GM23338 (cell line): Measurements from ENCODE around the gene NOVA1. TPM values are rescaled to one million over a fixed set of nuclear protein-coding genes. Genes with fewer than 3 reads are reported as not detected.

ENCODE experiments used
- ATAC-seq: fragments of 200-7000 bp; cut with Tn5 transposase; 3 replicates; pipeline ENCODE4 v1.9.1; 2020
- DNase-seq: peaks from one replicate; pipeline ENCODE4 v3.0.0-alpha.2; 2015; ENCODE audit warnings: low spot score
- H2AFZ ChIP-seq: fragments of 200-600 bp; sonication (generic); 2 replicates; pipeline ENCODE4 v1.8.0; 2016; ENCODE audit warnings: antibody characterized with exemption, mild to moderate bottlenecking, moderate library complexity
- H3F3A ChIP-seq: fragments of 200-600 bp; sonication (generic); replicated peaks from 2 replicates; pipeline ENCODE4 v1.8.0; 2017; ENCODE audit warnings: antibody characterized with exemption, mixed run types, low read depth
- H3K27ac ChIP-seq: fragments of 200-600 bp; sonication (generic); 2 replicates; pipeline ENCODE4 v1.6.1; 2016; ENCODE audit warnings: low read depth
- H3K27me3 ChIP-seq: fragments of 200-600 bp; sonication (generic); 2 replicates; pipeline ENCODE4 v1.8.0; 2016; ENCODE audit warnings: mild to moderate bottlenecking, mixed run types, moderate library complexity; ENCODE audit not compliant: insufficient read depth
- H3K36me3 ChIP-seq: fragments of 200-600 bp; sonication (generic); 2 replicates; pipeline ENCODE4 v1.8.0; 2016; ENCODE audit warnings: mild to moderate bottlenecking; ENCODE audit not compliant: insufficient read depth
- H3K4me1 ChIP-seq: fragments of 200-600 bp; sonication (generic); 2 replicates; pipeline ENCODE4 v1.8.0; 2016; ENCODE audit warnings: mild to moderate bottlenecking, moderate library complexity; ENCODE audit not compliant: insufficient read depth
- H3K4me2 ChIP-seq: fragments of 200-600 bp; sonication (generic); 2 replicates; pipeline ENCODE4 v1.7.1; 2017; ENCODE audit warnings: mixed run types
- H3K4me3 ChIP-seq: fragments of 200-600 bp; sonication (generic); 2 replicates; pipeline ENCODE4 v1.6.1; 2016; ENCODE audit warnings: mixed run types
- H3K79me2 ChIP-seq: fragments of 200-600 bp; sonication (generic); replicated peaks from 2 replicates; pipeline ENCODE4 v1.8.0; 2017; ENCODE audit warnings: mild to moderate bottlenecking; ENCODE audit not compliant: insufficient read depth
- H3K9me2 ChIP-seq: fragments of 200-600 bp; sonication (generic); 2 replicates; pipeline ENCODE4 v1.8.0; 2017; ENCODE audit not compliant: insufficient read depth
- H4K20me1 ChIP-seq: fragments of 200-600 bp; sonication (generic); replicated peaks from 2 replicates; pipeline ENCODE4 v1.8.0; 2017; ENCODE audit warnings: mild to moderate bottlenecking; ENCODE audit not compliant: insufficient read depth
- H3K27ac Mint-ChIP-seq: 2 replicates; pipeline ENCODE4 v1.8.0; 2020; ENCODE audit warnings: inconsistent platforms, mild to moderate bottlenecking, moderate library complexity, mixed read lengths
- H3K27me3 Mint-ChIP-seq: 3 replicates; pipeline ENCODE4 v1.8.0; 2022; ENCODE audit warnings: low read depth, mild to moderate bottlenecking, moderate library complexity, mixed read lengths, inconsistent platforms; ENCODE audit not compliant: insufficient read depth, poor library complexity
- H3K36me3 Mint-ChIP-seq: 3 replicates; pipeline ENCODE4 v1.8.0; 2021; ENCODE audit warnings: low read depth, mild to moderate bottlenecking, inconsistent platforms, moderate library complexity, mixed read lengths
- H3K4me1 Mint-ChIP-seq: 3 replicates; pipeline ENCODE4 v1.8.0; 2020; ENCODE audit warnings: mild to moderate bottlenecking, inconsistent platforms, mixed read lengths
- H3K4me3 Mint-ChIP-seq: 3 replicates; pipeline ENCODE4 v1.8.0; 2021; ENCODE audit warnings: moderate library complexity, mild to moderate bottlenecking, inconsistent platforms, mixed read lengths
- H3K9me3 Mint-ChIP-seq: 3 replicates; pipeline ENCODE4 v1.8.0; 2020; ENCODE audit warnings: moderate library complexity, mild to moderate bottlenecking, inconsistent platforms, mixed read lengths
- CREB1 ChIP-seq: fragments of 250-450 bp; sonication (Bioruptor Pico); IDR thresholded peaks from 2 replicates; pipeline ENCODE4 v1.5.0; 2020; ENCODE audit warnings: low read depth, mild to moderate bottlenecking, moderate library complexity
- CTCF ChIP-seq, 2 experiments: fragments of 200-600 bp in 1 of 2; sonication (generic) in 1 of 2; conservative IDR thresholded peaks; 2 replicates each; pipeline versions ENCODE4 v1.5.1 to v1.6.1; 2016 to 2017; ENCODE audit warnings: antibody characterized with exemption in 2 of 2, low read depth in 2 of 2, mild to moderate bottlenecking in 2 of 2, moderate library complexity in 1 of 2
- ETS1 ChIP-seq: IDR thresholded peaks from 2 replicates; pipeline ENCODE4 v1.6.1; 2016; ENCODE audit warnings: antibody characterized with exemption
- EZH2 ChIP-seq: fragments of 200-600 bp; sonication (generic); IDR thresholded peaks from one replicate; pipeline ENCODE4 v1.8.0; 2017; ENCODE audit warnings: antibody characterized with exemption, mild to moderate bottlenecking, low read depth; ENCODE audit not compliant: unreplicated experiment
- EZH2phosphoT487 ChIP-seq: fragments of 200-600 bp; sonication (generic); IDR thresholded peaks from one replicate; pipeline ENCODE4 v1.8.1; 2018; ENCODE audit warnings: antibody characterized with exemption; ENCODE audit not compliant: unreplicated experiment
- JUNB ChIP-seq: IDR thresholded peaks from one replicate; pipeline ENCODE4 v1.6.1; 2016; ENCODE audit warnings: antibody characterized with exemption; ENCODE audit not compliant: unreplicated experiment
- NANOG ChIP-seq: IDR thresholded peaks from 2 replicates; pipeline ENCODE4 v1.6.1; 2016; ENCODE audit warnings: antibody characterized with exemption, borderline replicate concordance
- POLR2AphosphoS5 ChIP-seq: IDR thresholded peaks from 2 replicates; pipeline ENCODE4 v1.6.1; 2016; ENCODE audit warnings: antibody characterized with exemption, low read depth
- REST ChIP-seq: IDR thresholded peaks from one replicate; pipeline ENCODE4 v1.6.1; 2018; ENCODE audit warnings: antibody characterized with exemption; ENCODE audit not compliant: unreplicated experiment
- STAT1 ChIP-seq: IDR thresholded peaks from one replicate; pipeline ENCODE4 v1.6.1; 2016; ENCODE audit warnings: antibody characterized with exemption; ENCODE audit not compliant: unreplicated experiment
- ZNF114 ChIP-seq: fragments of 250-450 bp; sonication (Bioruptor Pico); IDR thresholded peaks from 2 replicates; pipeline ENCODE4 v1.5.0; 2020; ENCODE audit warnings: mild to moderate bottlenecking, moderate library complexity
- ZNF331 ChIP-seq: fragments of 250-450 bp; sonication (Bioruptor Pico); IDR thresholded peaks from 2 replicates; pipeline ENCODE4 v1.5.0; 2020; ENCODE audit warnings: low read depth, mild to moderate bottlenecking, moderate library complexity
- ZNF462 ChIP-seq: fragments of 250-450 bp; sonication (Bioruptor Pico); IDR thresholded peaks from 2 replicates; pipeline ENCODE4 v1.5.0; 2020; ENCODE audit warnings: mild to moderate bottlenecking, moderate library complexity
- polyA plus RNA-seq: library from polyadenylated mRNA; unstranded; fragments of >200 nt; fragmentation: Nextera tagmentation; extraction: Ambion mirVana; gene quantifications from 2 replicates; pipeline ENCODE4 v1.2.1, GENCODE V29; 2016
- total RNA-seq: library from RNA; depleted of rRNA; stranded (reverse); fragments of >200 nt; shearing (Covaris generic); gene quantifications from 2 replicates; pipeline ENCODE4 v1.2.3, GENCODE V29; 2014

The NOVA1 gene
- total and polyA plus RNA-seq, 2 experiments from 2014 or later = 8.1 to 11.6 TPM

- Histone ChIP-seq H4K20me1 (no peaks in the 10 kb centered on the region), H3K4me2 (no peak overlapping the region), H3K36me3 (no peaks in the 10 kb centered on the region), H3K4me1 (peaks cover 31% of the 10 kb centered on the region), H3K27me3 (no peaks in the 10 kb centered on the region), H3K4me3 (no peak overlapping the region), H3K79me2 (peaks cover 13% of the 10 kb centered on the region; the same call in 1 of the 2 replicates), H3K27ac (no peak overlapping the region), H3K9me2 (no peaks in the 10 kb centered on the region), H3F3A (no peaks in the 10 kb centered on the region), H2AFZ (no peak overlapping the region)
- DNase-seq = no peak
- no peak for TF ChIP-seq ZNF114 (CRISPR knock-in tag)
- TF ChIP-seq JUNB = no peak
- no peak for TF ChIP-seq EZH2phosphoT487
- no peak for TF ChIP-seq NANOG
- TF ChIP-seq ETS1 = no peak
- no peak for TF ChIP-seq REST
- TF ChIP-seq POLR2AphosphoS5 = no peak
- no peak for TF ChIP-seq STAT1
- TF ChIP-seq CTCF (conservative IDR thresholded peaks at IDR 0.05; ENCODE audit: low read depth in 2 of 2) = no peak
- TF ChIP-seq CREB1 (CRISPR knock-in tag) = no peak
- no peak for TF ChIP-seq ZNF462 (CRISPR knock-in tag)
- no peak for TF ChIP-seq ZNF331 (CRISPR knock-in tag)
- no peak for TF ChIP-seq EZH2
- no peaks in the 10 kb centered on the region for H3K36me3 Mint-ChIP-seq
- H3K4me1 Mint-ChIP-seq = peaks cover 30% of the 10 kb centered on the region
- no peak overlapping the region for H3K27ac Mint-ChIP-seq
- no peaks in the 10 kb centered on the region for H3K9me3 Mint-ChIP-seq
- no peak for ATAC-seq
- no peak overlapping the region for H3K4me3 Mint-ChIP-seq
- H3K27me3 Mint-ChIP-seq = no peaks in the 10 kb centered on the region
Measured at GRCh38 chr14:26589925-26590324, 7.9 kb downstream of the NOVA1 start.
